Subcutaneous abdominal adipose tissue (tissue), 5 donors: ENCODE measurements around the gene ROR1.

Experiments used
- H3K27ac ChIP-seq: one replicate; pipeline ENCODE4 v1.7.0; 2013; ENCODE audit warnings: low read depth, mild to moderate bottlenecking, inconsistent platforms, low read length, moderate library complexity
- H3K27me3 ChIP-seq, 5 donors: one replicate each; pipeline ENCODE4 v1.7.0; 2013; ENCODE audit warnings: low read length in 5 of 5, inconsistent platforms in 1 of 5; ENCODE audit not compliant: control insufficient read depth in 5 of 5, insufficient read depth in 4 of 5
- H3K36me3 ChIP-seq, 5 donors: one replicate each; pipeline ENCODE4 v1.7.0; 2013; ENCODE audit warnings: low read length in 5 of 5; ENCODE audit not compliant: control insufficient read depth in 5 of 5, insufficient read depth in 5 of 5
- H3K4me1 ChIP-seq, 5 donors: one replicate each; pipeline ENCODE4 v1.7.0; 2013; ENCODE audit warnings: low read length in 5 of 5, mild to moderate bottlenecking in 3 of 5, moderate library complexity in 1 of 5; ENCODE audit not compliant: control insufficient read depth in 5 of 5, insufficient read depth in 5 of 5
- H3K4me3 ChIP-seq, 5 donors: one replicate each; pipeline ENCODE4 v1.7.0; 2013; ENCODE audit warnings: low read length in 5 of 5, low read depth in 1 of 5
- H3K9ac ChIP-seq, 5 donors: one replicate each; pipeline ENCODE4 v1.7.0; 2013; ENCODE audit warnings: low read length in 5 of 5, mild to moderate bottlenecking in 4 of 5, moderate library complexity in 3 of 5
- H3K9me3 ChIP-seq, 5 donors: one replicate each; pipeline ENCODE4 v1.7.0; 2013; ENCODE audit warnings: low read length in 5 of 5; ENCODE audit not compliant: control insufficient read depth in 5 of 5
- donor health status: healthy.
- donor health status: healthy.
- donor health status: healthy.
- donor health status: healthy.
- donor health status: healthy.

ROR1 gene

DNA sequence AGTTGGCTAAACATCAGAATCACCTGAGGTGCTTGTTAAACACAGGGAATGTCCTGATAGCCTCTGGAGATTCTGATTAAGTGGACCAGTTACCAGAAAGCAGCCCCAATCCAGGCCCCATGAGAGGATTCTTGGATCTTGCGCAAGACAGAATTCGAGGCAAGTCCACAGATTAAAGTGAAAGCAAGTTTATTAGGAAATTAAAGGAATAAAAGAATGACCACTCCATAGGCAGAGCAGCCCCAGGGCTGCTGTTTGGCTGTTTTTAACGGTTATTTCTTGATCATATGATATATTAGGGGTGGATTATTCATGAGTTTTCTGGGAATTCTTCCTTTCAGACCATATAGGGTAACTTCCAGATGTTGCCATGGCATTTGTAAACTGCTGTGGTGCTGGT, 176.2 kb downstream of the ROR1 start:
- no peaks in the 10 kb centered on the region for H3K27me3 ChIP-seq
- H3K9ac ChIP-seq = peak overlapping the region in 1 of 5 donors; percentile 13
- peak overlapping the region in 2 of 5 donors; percentile 42 to 46 for H3K4me3 ChIP-seq
- H3K9me3 ChIP-seq = peaks cover 0 to 12% (median 11%) of the 10 kb centered on the region in 5 donors
- H3K27ac ChIP-seq = no peak overlapping the region
- peaks cover 2 to 17% (median 13%) of the 10 kb centered on the region in 5 donors for H3K4me1 ChIP-seq
- no peaks in the 10 kb centered on the region for H3K36me3 ChIP-seq

- no peaks in the 10 kb centered on the region for H3K27me3 ChIP-seq
- no peak overlapping the region for H3K4me3 ChIP-seq
- H3K4me1 ChIP-seq = peaks cover 2 to 17% (median 15%) of the 10 kb centered on the region in 5 donors
- no peak overlapping the region for H3K27ac ChIP-seq
- no peak overlapping the region for H3K9ac ChIP-seq
- H3K36me3 ChIP-seq = no peaks in the 10 kb centered on the region
- peaks cover 0 to 12% (median 11%) of the 10 kb centered on the region in 5 donors for H3K9me3 ChIP-seq
Observed at GRCh38 chr1:63951059-63951946, 177.5 kb downstream of the ROR1 start.

- H3K4me1 ChIP-seq = peaks cover 0 to 17% (median 15%) of the 10 kb centered on the region in 5 donors
- H3K27me3 ChIP-seq = no peaks in the 10 kb centered on the region
- H3K36me3 ChIP-seq = no peaks in the 10 kb centered on the region
- no peak overlapping the region for H3K27ac ChIP-seq
- peak overlapping the region in 1 of 5 donors; percentile 16 for H3K4me3 ChIP-seq
- H3K9me3 ChIP-seq = peaks cover 2 to 19% (median 12%) of the 10 kb centered on the region in 5 donors
- H3K9ac ChIP-seq = no peak overlapping the region
Observed at GRCh38 chr1:63954187-63954586, 180.4 kb downstream of the ROR1 start.

GRCh38 chr1:63955370-63956145, 181.7 kb downstream of the ROR1 start:
- Histone ChIP-seq H3K36me3 (no peaks in the 10 kb centered on the region), H3K4me3 (no peak overlapping the region), H3K27ac (no peak overlapping the region), H3K9ac (no peak overlapping the region), H3K4me1 (peaks cover 0 to 7% (median 6%) of the 10 kb centered on the region in 5 donors), H3K27me3 (no peaks in the 10 kb centered on the region), H3K9me3 (peaks cover 2 to 19% (median 12%) of the 10 kb centered on the region in 5 donors)

- Histone ChIP-seq H3K9me3 (peaks cover 2 to 19% (median 12%) of the 10 kb centered on the region in 5 donors), H3K4me1 (peaks cover 0 to 3% (median 0%) of the 10 kb centered on the region in 5 donors), H3K9ac (no peak overlapping the region), H3K27ac (no peak overlapping the region), H3K36me3 (no peaks in the 10 kb centered on the region), H3K4me3 (no peak overlapping the region), H3K27me3 (no peaks in the 10 kb centered on the region)
Observed at GRCh38 chr1:63958556-63958955, 184.7 kb downstream of the ROR1 start.

DNA sequence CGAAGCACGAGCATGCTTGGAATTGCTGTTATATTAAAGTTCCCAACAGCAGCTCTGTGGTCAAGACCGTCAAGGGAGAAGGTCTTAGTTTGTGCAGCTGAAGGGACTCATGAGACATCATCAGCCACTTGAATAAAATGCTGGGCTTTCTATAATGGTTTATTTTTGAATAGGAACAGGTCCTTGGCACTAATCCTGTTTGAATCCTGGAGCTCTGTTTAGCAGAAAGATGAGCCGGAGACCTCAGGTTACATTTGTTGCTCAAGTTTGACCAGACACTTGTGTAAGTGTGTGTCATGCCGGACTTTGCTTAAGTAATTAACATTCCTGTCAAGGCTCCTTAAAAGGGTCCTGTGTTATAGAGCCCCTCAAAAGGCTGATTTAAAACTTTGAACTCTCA, 186.5 kb downstream of the ROR1 start:
- H3K9ac ChIP-seq = no peak overlapping the region
- H3K4me3 ChIP-seq = no peak overlapping the region
- H3K36me3 ChIP-seq = no peaks in the 10 kb centered on the region
- H3K9me3 ChIP-seq = peaks cover 0 to 7% (median 4%) of the 10 kb centered on the region in 5 donors
- H3K27ac ChIP-seq = no peak overlapping the region
- peaks cover 0 to 3% (median 0%) of the 10 kb centered on the region in 5 donors for H3K4me1 ChIP-seq
- H3K27me3 ChIP-seq = no peaks in the 10 kb centered on the region

DNA sequence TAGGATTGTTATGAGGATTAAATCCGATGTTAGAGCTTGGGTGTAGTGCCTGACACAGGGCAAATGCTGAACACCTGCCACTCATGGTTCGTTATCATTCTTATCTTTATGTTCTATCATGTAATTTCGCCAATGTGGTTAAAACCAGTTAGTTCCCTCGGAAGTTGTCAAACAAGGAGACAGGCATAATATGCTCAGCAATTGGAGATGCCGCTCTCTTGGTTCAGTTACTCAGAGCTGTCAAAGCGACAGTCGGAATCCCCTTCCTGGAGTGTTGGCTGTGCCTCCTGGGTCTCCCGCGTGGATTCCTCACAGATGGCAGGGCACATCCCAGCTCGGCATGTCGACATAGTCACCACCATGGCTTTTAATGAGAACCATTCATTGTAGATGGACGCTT, 192.2 kb downstream of the ROR1 start:
- H3K27ac ChIP-seq = no peak overlapping the region
- H3K9me3 ChIP-seq = no peaks in the 10 kb centered on the region
- no peaks in the 10 kb centered on the region for H3K27me3 ChIP-seq
- H3K36me3 ChIP-seq = no peaks in the 10 kb centered on the region
- peaks cover 0 to 7% (median 0%) of the 10 kb centered on the region in 5 donors for H3K4me1 ChIP-seq
- H3K9ac ChIP-seq = no peak overlapping the region
- no peak overlapping the region for H3K4me3 ChIP-seq

DNA sequence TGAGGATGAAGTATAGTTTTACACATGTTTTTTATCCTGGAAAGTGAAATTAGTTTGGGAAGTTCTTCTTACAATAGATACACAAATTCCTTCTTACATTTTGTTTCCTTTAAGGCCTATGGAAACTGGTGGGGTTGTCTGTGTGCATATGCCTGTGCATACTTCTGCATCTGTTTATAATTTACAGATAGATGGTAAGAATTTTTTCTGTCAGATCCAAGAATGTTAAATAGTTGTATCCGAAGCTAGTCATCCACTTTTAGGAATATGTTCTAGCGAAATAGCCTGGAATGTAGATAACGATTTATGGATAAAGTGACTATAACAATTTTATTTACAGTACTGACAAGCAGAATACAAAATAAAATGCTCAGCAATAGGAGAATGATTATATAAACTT, 194.1 kb downstream of the ROR1 start:
- no peak overlapping the region for H3K9ac ChIP-seq
- no peak overlapping the region for H3K4me3 ChIP-seq
- H3K4me1 ChIP-seq = peaks cover 0 to 7% (median 0%) of the 10 kb centered on the region in 5 donors
- H3K9me3 ChIP-seq = no peaks in the 10 kb centered on the region
- no peak overlapping the region for H3K27ac ChIP-seq
- no peaks in the 10 kb centered on the region for H3K27me3 ChIP-seq
- H3K36me3 ChIP-seq = no peaks in the 10 kb centered on the region

DNA sequence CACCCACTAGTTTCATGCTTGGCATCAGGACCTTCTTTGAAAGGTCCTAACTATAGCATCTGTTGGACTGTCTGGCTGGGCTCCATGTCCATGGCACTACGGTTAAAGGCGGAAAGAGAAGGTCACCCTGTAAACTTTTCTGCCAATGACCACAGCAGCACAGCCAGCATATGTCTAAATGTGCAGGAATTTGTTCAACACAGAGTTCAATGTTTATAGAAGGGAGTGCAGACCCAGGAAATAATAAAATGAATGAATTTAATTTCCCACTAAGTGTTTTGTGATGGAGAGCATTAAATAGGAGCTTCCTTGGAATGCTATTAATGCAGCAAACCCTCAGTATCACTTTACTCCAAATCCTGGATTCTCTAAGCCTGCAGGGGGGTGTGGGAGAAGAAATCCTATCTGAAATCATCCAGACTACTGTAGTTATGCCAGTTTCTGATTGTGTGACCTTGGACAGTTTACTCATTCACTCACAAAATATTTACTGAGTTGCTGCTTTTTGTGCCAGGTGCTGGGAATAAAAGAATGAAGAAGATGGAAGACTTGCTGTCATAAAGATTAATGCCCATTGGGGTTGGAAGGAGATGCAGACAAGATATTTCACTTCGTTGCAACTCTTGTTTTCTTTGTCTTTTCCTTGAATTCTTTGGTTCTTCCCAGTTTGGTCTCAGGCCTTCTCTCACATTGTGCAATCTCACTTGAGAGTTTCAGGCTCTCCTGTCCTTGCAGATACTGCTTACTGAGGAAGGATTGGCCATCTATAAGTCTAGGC, 195.0 kb downstream of the ROR1 start:
- Histone ChIP-seq H3K9ac (no peak overlapping the region), H3K9me3 (no peaks in the 10 kb centered on the region), H3K27me3 (no peaks in the 10 kb centered on the region), H3K4me3 (no peak overlapping the region), H3K36me3 (no peaks in the 10 kb centered on the region), H3K27ac (no peak overlapping the region), H3K4me1 (peaks cover 0 to 7% (median 0%) of the 10 kb centered on the region in 5 donors)
